Colonic mucosa (tissue), 4 donors: ENCODE data around the gene THG1L. TPM values are rescaled to one million over a fixed set of nuclear protein-coding genes. Genes with fewer than 3 reads are reported as not detected.

Experiments used
- DNase-seq: peaks from one replicate; pipeline ENCODE4 v3.0.0-alpha.2; 2020
- H3K27ac ChIP-seq: fragments of 200-600 bp; one replicate; pipeline ENCODE4 v1.8.0; 2021
- H3K27me3 ChIP-seq: fragments of 200-600 bp; one replicate; pipeline ENCODE4 v1.8.0; 2021
- H3K36me3 ChIP-seq: fragments of 200-600 bp; one replicate; pipeline ENCODE4 v1.8.0; 2021
- H3K4me1 ChIP-seq: fragments of 200-600 bp; one replicate; pipeline ENCODE4 v1.8.0; 2021; ENCODE audit warnings: mild to moderate bottlenecking
- H3K4me3 ChIP-seq: fragments of 200-600 bp; one replicate; pipeline ENCODE4 v1.8.0; 2021
- H3K9ac ChIP-seq, 2 donors: one replicate each; pipeline ENCODE4 v1.7.0; 2013; ENCODE audit warnings: control low read depth in 2 of 2, low read depth in 2 of 2, low read length in 2 of 2
- H3K9me3 ChIP-seq: fragments of 200-600 bp; one replicate; pipeline ENCODE4 v1.8.0; 2021
- intact Hi-C: fragments of 100-400 bp; cut with DNase I; formaldehyde crosslinking; loops from one replicate; pipeline ENCODE4 v1.14.1; 2022
- total RNA-seq, 2 donors: library from RNA; stranded (reverse); fragmentation: NEBNext Ultra II Directional in 1 of 2; extraction: Animal tissue kit (Norgen Biotek cat#: 25700) in 1 of 2; gene quantifications; one replicate each; pipeline ENCODE4 v1.2.1, GENCODE V29; 2021
- TF ChIP-seq, protein P1 (sequence below): fragments of 200-600 bp; IDR thresholded peaks from one replicate; pipeline ENCODE4 v1.8.0; 2022; ENCODE audit warnings: antibody characterized with exemption, mild to moderate bottlenecking
- donor health status: healthy.
- donor health status: DM: no; HTN: no; CAD: no.
- donor health status: DM: no; HTN: no; CAD: no.

THG1L gene
- total RNA-seq, 2 donors from 2014 or later: 15.9 to 23.2 TPM

DNA sequence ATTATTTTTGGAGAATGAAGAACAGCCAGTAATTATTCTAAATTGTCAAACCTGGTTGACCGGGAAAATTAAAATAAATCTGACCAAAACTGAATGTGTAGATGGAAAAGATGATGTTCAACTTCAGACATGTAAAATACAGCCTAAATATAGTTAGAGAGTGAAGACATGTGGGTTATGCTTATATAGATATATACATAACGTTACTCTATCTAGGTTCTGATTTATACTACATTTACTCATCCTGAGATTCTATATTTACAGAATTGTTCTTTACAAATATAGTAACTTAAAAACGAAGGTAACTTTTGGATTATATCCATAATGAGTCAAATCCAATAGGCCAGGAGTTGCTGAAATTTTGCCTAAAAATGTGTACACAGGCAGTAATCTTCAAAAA, 20.8 kb upstream of the THG1L start:
- Histone ChIP-seq H3K9me3 (no peaks in the 10 kb centered on the region), H3K27me3 (no peaks in the 10 kb centered on the region), H3K27ac (no peak overlapping the region), H3K4me1 (no peaks in the 10 kb centered on the region), H3K9ac (no peak overlapping the region), H3K4me3 (no peak overlapping the region), H3K36me3 (no peaks in the 10 kb centered on the region)
- TF ChIP-seq, protein P1, sequence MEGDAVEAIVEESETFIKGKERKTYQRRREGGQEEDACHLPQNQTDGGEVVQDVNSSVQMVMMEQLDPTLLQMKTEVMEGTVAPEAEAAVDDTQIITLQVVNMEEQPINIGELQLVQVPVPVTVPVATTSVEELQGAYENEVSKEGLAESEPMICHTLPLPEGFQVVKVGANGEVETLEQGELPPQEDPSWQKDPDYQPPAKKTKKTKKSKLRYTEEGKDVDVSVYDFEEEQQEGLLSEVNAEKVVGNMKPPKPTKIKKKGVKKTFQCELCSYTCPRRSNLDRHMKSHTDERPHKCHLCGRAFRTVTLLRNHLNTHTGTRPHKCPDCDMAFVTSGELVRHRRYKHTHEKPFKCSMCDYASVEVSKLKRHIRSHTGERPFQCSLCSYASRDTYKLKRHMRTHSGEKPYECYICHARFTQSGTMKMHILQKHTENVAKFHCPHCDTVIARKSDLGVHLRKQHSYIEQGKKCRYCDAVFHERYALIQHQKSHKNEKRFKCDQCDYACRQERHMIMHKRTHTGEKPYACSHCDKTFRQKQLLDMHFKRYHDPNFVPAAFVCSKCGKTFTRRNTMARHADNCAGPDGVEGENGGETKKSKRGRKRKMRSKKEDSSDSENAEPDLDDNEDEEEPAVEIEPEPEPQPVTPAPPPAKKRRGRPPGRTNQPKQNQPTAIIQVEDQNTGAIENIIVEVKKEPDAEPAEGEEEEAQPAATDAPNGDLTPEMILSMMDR: no peak
- no peak for DNase-seq
- intact Hi-C loops: loop anchor here (10.0 kb wide), 1 partner anchor 386 kb away; no protein-coding TSS in a partner anchor

DNA sequence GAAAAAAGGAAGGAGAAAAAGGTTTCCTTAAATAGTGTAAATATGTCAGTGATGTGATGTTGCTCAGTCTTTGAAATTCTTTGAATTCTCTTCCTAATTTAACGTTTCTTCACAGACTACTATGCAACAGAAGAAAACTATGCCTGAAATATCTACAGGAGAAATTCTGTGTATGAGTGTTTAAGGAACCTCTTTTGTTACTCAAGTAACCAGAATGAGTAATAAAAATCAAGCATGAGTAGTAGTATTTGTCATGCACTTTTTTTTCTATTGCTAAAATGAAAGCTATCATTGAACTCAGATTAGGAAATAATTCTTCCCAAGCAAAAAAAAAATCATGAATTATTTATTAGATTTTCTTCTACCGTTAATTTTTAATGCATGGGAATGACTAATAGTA, 20.3 kb upstream of the THG1L start:
- TF ChIP-seq, protein P1: no peak
- Histone ChIP-seq H3K36me3 (no peaks in the 10 kb centered on the region), H3K9ac (no peak overlapping the region), H3K9me3 (no peaks in the 10 kb centered on the region), H3K27ac (no peak overlapping the region), H3K27me3 (no peaks in the 10 kb centered on the region), H3K4me3 (no peak overlapping the region), H3K4me1 (no peaks in the 10 kb centered on the region)
- DNase-seq: no peak
- intact Hi-C loops: loop anchor here (10.0 kb wide), 1 partner anchor 386 kb away; no protein-coding TSS in a partner anchor

DNA sequence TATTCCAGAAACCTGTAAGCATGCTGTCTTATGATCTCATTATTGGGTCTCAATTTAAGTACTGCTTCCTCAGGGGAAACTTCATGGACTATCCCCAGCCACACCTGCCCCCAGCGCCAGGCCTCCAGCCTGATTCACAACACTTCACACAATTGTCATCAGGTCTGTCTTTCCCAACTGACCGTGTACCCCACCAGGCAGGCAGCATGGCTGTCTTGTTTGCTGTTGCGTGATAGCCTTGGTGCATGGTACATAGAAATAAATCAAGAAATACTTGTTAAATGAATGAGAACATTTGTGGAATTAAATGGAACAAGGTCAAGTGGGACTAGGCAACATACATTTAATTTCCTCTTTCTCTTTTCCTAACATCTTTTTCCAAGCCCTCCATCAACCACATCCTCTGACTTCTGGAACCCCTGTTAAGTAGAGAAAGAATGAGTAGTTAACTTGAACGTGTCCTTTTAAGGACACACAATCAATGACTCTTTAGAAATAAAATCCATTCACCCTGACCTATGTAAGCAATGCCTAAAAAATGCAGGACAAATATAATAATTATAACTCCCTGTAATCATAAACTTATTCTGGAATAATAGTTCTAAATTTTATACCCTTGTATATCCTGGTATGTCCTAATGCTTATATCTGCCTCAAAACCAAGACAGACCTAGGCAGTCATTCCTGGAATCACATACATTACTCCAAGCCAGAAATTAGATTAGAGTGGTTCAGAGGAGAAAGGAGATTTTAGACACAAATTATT, 17.2 kb upstream of the THG1L start:
- no peaks in the 10 kb centered on the region for H3K4me1 ChIP-seq
- no peak overlapping the region for H3K9ac ChIP-seq
- no peaks in the 10 kb centered on the region for H3K27me3 ChIP-seq
- intact Hi-C loops: loop anchor here (10.0 kb wide), 1 partner anchor 389 kb away; no protein-coding TSS in a partner anchor
- no peaks in the 10 kb centered on the region for H3K36me3 ChIP-seq
- no peak for DNase-seq
- TF ChIP-seq, protein P1: no peak
- H3K9me3 ChIP-seq: no peaks in the 10 kb centered on the region
- no peak overlapping the region for H3K27ac ChIP-seq
- H3K4me3 ChIP-seq: no peak overlapping the region

DNA sequence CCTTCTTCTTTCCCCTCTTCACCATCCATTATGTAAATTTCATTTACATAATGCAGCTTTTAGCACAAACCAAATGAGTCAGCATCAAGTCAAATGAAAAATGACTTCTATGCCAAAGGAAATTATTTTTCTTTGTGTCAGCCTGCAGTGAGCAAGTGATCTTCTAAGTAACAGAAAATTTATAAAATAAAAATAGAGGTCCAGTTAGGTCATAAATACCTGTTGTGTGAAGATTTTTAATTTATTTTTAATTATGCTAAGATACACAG, 16.7 kb upstream of the THG1L start:
- no peak for DNase-seq
- Histone ChIP-seq H3K9me3 (no peaks in the 10 kb centered on the region), H3K36me3 (no peaks in the 10 kb centered on the region), H3K27ac (no peak overlapping the region), H3K27me3 (no peaks in the 10 kb centered on the region), H3K4me1 (no peaks in the 10 kb centered on the region), H3K4me3 (no peak overlapping the region), H3K9ac (no peak overlapping the region)
- TF ChIP-seq, protein P1: no peak
- intact Hi-C loops: loop anchor here (10.0 kb wide), 1 partner anchor 390 kb away; no protein-coding TSS in a partner anchor

DNA sequence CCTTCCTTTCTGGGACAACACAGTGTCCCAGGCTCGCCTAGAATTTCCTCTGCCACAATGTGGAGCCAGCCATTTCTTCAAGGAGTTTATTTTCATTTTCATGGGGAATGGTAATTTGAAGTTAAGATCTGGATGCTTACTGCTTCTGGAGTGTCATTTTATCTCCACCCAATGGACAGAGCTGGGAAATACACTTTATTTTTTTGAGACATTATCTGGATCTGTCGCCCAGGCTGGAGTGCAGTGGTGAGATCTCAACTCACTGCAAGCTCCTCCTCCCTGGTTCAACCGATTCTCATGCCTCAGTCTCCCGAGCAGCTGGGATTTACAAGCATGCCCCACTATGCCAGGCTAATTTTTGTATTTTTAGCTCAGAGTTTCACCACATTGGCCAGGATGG, 12.7 kb upstream of the THG1L start:
- intact Hi-C loops: loop anchor here (5.0 to 10.0 kb wide), 3 partner anchors 51 to 394 kb away; no protein-coding TSS in a partner anchor
- peak; percentile 36 for DNase-seq

More for the DNA sequence above, 12.7 kb upstream of the THG1L start:
- H3K36me3 ChIP-seq: no peaks in the 10 kb centered on the region
- H3K9ac ChIP-seq: no peak overlapping the region
- H3K27me3 ChIP-seq: no peaks in the 10 kb centered on the region
- H3K27ac ChIP-seq: no peak overlapping the region
- TF ChIP-seq, protein P1: peak; percentile 52
- no peaks in the 10 kb centered on the region for H3K4me1 ChIP-seq
- H3K4me3 ChIP-seq: no peak overlapping the region
- no peaks in the 10 kb centered on the region for H3K9me3 ChIP-seq
